ENCODE data around the gene TNFRSF9.

DNA sequence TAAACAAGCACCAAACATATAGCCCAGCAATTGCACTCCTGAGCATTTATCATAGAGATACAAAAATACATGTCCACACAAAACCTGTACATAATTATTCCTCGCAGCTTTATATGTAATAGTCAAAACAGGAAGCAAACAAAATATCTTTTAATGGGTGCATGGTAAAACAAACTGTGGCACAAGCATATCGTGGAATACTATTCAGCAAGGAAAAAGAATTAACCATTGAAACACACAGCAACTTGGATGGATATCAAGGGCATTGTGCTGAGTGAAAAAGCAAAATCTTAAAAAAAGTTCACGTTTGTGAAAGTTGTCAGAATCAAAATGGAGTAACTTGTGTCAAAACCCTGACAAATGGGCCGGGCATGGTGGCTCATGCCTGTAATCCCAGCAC, 12.4 kb downstream of the TNFRSF9 start:
- TF ChIP-seq POLR2A (IDR thresholded peaks at IDR 0.05; ENCODE audit: low read depth, low read length) (no peak), POLR2AphosphoS5 (IDR thresholded peaks at IDR 0.05; ENCODE audit: low read depth, low read length) (no peak), PAX5 (IDR thresholded peaks at IDR 0.05; ENCODE audit: insufficient read depth, low read length, severe bottlenecking) (no peak), SPI1 (IDR thresholded peaks at IDR 0.05; ENCODE audit: low read depth, low read length) (no peak), TAF1 (IDR thresholded peaks at IDR 0.05; ENCODE audit: low read depth, low read length) (no peak), POU2F2 (IDR thresholded peaks at IDR 0.05; ENCODE audit: low read depth, low read length) (no peak)
